Sigmoid colon (tissue), 4 donors: Measurements from ENCODE around the gene LRCH1.

ENCODE experiments used
- CTCF ChIP-seq, 4 experiments: fragments of 450-650 bp in 3 of 4; fragments of 200-600 bp in 1 of 4; IDR thresholded peaks; one replicate each; pipeline ENCODE4 v1.5.1; 2016 to 2019; ENCODE audit warnings: antibody characterized with exemption in 4 of 4, mild to moderate bottlenecking in 3 of 4, moderate library complexity in 2 of 4
- EP300 ChIP-seq, 4 donors: sonication (generic); formaldehyde crosslinking; IDR thresholded peaks; one replicate each; pipeline ENCODE4 v1.6.1; 2017; ENCODE audit warnings: antibody characterized with exemption in 4 of 4
- POLR2A ChIP-seq, 2 donors: fragments of 450-650 bp; IDR thresholded peaks; one replicate each; pipeline ENCODE4 v1.6.1; 2016; ENCODE audit warnings: antibody characterized with exemption in 2 of 2, mild to moderate bottlenecking in 2 of 2, moderate library complexity in 2 of 2
- POLR2AphosphoS5 ChIP-seq, 4 donors: sonication (generic); formaldehyde crosslinking; IDR thresholded peaks; one replicate each; pipeline ENCODE4 v1.6.1; 2017; ENCODE audit warnings: antibody characterized with exemption in 4 of 4

GRCh38 chr13:46761866-46762265 lies 208.9 kb downstream of the LRCH1 start:
- no peak for TF ChIP-seq POLR2A (IDR thresholded peaks at IDR 0.05)
- no peak for TF ChIP-seq CTCF (IDR thresholded peaks at IDR 0.05)
- TF ChIP-seq POLR2AphosphoS5 (IDR thresholded peaks at IDR 0.05): no peak
- no peak for TF ChIP-seq EP300 (IDR thresholded peaks at IDR 0.05)
